GM18508 (cell line): ENCODE results near the gene IER3.

Experiments
- ATAC-seq: cut with Tn5 transposase; IDR thresholded peaks from one replicate; pipeline ENCODE4 v1.9.1; 2021; ENCODE audit warnings: moderate number of reproducible peaks; ENCODE audit not compliant: insufficient read depth, unreplicated experiment

IER3 gene, protein sequence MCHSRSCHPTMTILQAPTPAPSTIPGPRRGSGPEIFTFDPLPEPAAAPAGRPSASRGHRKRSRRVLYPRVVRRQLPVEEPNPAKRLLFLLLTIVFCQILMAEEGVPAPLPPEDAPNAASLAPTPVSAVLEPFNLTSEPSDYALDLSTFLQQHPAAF

GRCh38 chr6:30744054-30744805 lies at the start of gene IER3:
TSS of gene IER3 (minus strand) at chr6:30744547. CDS start at chr6:30744518, 29 bp downstream.
- no peak for ATAC-seq

- ATAC-seq, result no peak
These were observed 49.3 kb upstream of the IER3 start for GRCh38 chr6:30793521-30794194.

DNA sequence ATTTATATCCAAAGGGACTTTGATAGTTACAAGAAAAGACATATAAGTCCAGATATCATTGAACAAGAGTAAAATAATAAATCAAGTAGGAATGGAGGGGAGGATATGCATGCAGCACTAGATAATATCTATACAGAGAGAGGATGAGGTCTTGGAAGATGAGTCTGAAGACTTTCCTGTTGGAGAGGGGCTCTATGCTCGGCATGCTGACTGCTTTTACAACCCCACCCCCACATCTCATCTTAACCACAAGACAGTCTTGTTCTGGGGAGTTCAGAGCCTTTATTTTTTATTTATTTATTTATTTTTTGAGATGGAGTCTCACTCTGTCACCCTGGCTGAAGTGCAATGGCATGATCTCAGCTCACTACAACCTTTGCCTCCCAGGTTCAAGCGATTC lies 48.4 kb upstream of the IER3 start:
- ATAC-seq, result no peak

DNA sequence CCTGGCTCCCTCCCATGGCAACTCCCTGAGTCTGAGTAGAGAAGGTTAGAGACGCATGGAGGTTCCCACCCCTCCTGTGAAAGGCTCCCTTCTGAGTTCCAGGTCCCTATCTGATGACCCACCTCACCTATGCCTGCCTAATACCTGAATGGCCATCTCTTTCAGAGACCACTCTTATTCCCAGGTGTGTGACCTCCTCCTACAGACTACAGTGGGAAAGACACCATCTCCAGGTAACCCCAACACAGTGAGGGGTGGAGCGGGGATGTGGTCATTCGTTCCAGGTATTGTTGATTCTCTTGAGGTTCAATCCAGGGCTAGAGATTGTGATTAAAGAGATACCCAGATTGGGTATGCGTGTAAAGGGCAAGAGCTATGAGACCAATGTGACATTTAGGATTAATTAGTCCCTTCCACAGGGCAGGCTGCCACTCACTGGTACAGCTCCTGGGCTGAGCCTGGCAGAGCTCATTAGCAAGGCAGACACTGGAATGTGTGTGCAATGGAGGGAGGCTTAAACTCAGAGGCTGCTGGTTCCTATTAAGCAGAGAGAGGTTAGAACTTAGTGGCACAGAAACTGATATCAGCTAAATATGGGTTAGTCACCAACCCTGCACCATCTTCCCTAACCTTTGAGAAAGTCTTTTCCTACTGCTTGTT lies 46.5 kb upstream of the IER3 start:
- no peak for ATAC-seq

DNA sequence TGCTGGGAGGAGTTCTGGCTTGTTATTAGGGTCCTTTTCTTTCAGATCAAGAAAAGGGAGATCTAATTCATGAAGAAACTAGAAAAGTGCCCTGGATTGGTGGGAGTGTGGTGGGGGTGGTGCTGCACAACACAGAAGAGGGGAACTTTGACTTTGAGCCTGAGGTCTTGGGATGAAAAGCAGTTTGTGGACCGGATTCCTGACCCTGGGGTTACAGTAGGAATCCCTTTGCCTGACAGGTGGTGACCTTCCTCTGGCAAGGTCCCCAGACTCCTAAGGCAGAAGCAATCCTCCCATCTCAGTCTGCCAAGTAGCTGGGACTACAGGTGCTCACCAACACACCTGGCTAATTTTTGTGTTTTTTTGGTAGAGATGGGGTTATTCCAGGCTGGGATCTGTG lies 45.3 kb upstream of the IER3 start:
- no peak for ATAC-seq

DNA sequence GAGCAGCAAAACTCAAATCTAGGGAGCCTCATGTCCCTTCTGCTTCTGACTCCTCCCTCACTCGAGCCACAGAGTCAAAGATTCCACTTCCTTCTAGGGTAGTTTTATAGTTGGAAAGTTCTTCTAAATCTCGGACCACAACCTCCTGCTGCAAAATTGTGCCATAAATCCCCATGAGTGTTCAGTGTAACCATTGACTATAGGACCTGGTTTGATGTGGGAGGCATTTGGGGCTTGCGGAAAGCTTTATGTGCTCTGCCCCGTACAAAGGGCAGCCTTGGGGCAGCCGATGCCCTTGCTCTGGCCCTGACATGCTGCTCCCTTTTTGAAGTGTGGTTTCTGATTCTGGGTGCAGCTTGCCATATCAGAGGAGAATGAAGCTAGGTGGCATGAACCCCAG lies 43.6 kb upstream of the IER3 start:
- no peak for ATAC-seq

DNA sequence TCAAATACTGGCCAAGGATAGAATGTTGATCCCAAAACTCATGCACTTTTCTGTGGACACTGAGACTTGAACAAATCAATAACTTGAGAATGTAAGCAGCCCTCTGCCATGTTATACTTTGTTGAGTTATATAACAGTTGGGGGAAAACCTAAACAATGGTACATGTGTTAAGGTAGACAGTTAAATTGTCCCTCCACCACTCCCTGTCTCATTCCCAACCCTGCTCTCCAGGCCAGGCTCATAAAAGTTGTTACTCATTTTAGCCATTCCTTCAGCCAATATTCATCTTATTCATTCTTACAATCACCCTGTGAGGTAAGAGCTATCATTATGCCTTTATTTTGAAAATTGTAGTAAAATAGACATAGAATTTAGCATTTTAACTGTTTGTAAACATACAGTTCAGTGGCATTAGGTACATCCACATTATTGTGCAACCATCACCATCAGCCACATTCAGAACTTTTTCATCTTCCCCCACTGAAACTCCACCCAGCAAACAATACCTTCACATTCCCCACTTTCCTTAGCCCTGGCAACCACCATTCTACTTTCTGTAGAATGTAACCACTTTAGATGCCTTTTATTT lies 38.2 kb upstream of the IER3 start:
- no peak for ATAC-seq

DNA sequence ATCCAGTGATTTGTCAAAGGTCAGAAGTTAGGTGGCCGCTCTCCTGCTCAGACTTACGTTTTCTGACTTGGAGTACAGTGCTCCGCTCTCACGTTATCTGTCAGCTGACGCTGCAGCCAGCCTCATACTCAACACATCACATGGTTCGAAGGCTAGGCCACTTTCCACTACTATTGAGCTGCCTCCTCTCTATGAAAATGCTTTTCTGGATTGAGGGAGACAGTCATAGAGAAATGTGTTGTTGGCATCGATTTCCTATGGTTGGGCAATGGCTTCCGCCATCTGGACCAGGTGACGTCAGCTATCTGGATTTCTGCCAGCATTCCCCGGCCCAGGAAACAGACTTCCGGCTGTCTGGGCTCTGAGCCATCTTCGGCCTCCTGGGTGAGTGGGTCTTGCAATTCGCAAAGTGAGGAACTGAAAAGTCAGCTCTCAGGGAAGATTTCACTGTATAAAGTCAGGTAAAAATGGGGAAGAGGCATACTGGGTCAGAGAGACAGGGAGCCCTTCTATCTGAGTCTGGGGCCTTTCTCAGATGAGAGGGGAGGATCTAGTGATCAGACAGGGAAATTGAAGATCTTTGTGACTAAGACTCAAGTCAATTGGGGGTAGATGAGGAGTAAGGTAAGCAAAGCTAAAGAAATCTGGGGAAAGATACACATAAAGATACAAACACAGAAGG lies 37.5 kb upstream of the IER3 start:
- ATAC-seq, result no peak

DNA sequence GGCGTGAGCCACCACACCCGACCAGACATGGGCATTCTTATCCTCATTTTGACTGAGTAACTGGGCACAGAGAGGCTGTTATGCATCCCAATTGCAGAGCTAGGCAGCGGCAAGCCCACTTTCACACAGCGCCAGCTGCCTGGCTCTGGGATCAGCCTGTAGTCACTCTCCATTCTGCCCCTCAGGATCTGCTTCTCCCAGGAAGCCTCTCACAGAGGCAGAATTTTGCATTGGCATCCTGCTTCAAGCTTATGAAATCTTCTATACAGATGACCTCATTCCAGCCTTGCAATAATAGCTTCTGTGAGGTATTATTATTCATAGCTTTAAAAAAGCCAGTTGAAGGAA lies 37.0 kb upstream of the IER3 start:
- no peak for ATAC-seq

DNA sequence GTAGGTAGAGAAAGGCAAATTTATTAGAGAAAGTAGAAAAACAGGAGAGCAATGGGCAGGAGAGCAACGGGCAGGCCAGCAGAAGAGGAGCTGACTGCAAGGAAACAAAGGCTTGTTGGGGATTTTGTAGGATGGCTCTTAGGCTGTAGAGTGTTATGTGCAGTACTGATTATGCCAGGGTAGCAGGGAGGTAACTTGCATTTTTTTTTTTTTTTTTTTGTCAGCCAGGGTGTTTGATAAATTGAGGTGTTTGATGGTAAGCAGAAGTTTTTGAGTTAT lies 36.2 kb upstream of the IER3 start:
- ATAC-seq, result no peak

- ATAC-seq, result no peak
These were observed 35.7 kb upstream of the IER3 start for GRCh38 chr6:30779850-30780641.

GRCh38 chr6:30778001-30778635 lies 33.8 kb upstream of the IER3 start:
- no peak for ATAC-seq

DNA sequence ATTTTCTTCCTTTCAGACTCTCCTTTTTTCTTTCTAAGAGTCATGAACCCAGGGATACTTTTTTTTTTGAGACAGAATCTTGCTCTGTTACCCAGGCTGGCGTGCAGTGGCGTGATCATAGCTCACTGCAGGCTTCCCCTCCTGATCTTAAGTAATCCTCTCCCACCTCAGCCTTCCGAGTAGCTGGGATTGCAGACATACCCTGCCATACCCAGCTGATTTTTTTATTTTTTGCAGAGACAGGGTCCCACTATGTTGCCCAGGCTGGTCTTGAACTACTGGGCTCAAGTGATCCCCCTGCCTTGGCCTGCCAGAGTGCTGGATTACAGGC lies 32.8 kb upstream of the IER3 start:
- ATAC-seq, result no peak

DNA sequence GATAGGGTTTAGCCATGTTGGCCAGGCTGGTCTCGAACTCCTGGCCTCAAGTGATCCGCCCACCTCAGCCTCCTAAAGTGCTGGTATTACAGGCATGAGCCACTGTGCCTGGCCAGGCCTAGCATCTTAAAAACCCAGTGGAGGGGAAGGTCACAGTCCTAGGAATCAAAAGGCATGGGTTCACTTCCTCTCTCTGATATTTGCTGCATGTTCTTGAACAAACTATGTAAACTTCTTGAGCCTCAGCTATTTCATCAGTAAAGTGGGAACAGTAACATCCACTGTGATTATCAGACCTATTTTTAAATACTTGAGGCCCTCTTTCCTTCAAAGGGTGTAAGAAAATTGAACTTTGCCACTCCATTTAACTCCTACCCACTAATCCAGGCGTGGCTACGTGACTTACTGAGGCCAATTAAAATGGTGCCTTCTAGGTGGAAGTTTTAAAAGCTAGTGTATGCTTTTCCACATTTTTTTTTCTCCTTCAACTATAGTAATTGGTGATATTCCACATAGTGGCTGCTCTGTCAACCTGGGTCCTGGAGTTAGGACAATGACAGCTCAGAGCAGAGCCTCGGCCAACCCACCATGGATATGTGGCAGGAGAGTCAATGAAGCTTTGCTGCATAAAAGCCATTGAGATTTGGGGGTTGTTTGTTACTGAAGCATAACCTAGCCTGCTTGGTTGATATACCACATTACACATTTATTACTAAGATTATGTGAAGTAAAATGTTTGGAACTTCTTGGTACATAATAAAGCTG lies 32.2 kb upstream of the IER3 start:
- no peak for ATAC-seq

GRCh38 chr6:30775104-30775503 lies 30.8 kb upstream of the IER3 start:
- ATAC-seq, result no peak

GRCh38 chr6:30774701-30775100 lies 30.4 kb upstream of the IER3 start:
- no peak for ATAC-seq

- ATAC-seq, result no peak
These were observed 26.2 kb upstream of the IER3 start for GRCh38 chr6:30770592-30770991.

- ATAC-seq, result no peak
These were observed 25.6 kb upstream of the IER3 start for GRCh38 chr6:30769853-30770524.
